Keratinocyte (primary cell): ENCODE data around the gene PIBF1. TPM values are rescaled to one million over a fixed set of nuclear protein-coding genes. Genes with fewer than 3 reads are reported as not detected.

Experiments
- DNase-seq: peaks from one replicate; pipeline ENCODE4 v3.0.0-alpha.2; 2011; ENCODE audit warnings: low read depth, missing footprints, low spot score
- FAIRE-seq: peaks from 2 replicates; lab custom pipeline; 2011; peaks lifted over from hg19 to GRCh38; lab: Jason Lieb, UNC
- H2AFZ ChIP-seq: 2 replicates; pipeline ENCODE4 v1.6.0; 2012; ENCODE audit warnings: low read length, control low read depth, inconsistent platforms; ENCODE audit not compliant: control insufficient read depth
- H3K27ac ChIP-seq: 2 replicates; pipeline ENCODE4 v1.5.1; 2011; ENCODE audit warnings: low read length; ENCODE audit not compliant: control insufficient read depth, insufficient read depth
- H3K27me3 ChIP-seq: 3 replicates; pipeline ENCODE4 v1.6.0; 2011; ENCODE audit warnings: low read length; ENCODE audit not compliant: control insufficient read depth, insufficient read depth; ENCODE audit errors: extremely low read depth
- H3K36me3 ChIP-seq, 2 experiments: 2 replicates in 1 of 2; 3 replicates in 1 of 2; pipeline ENCODE4 v1.5.1; 2011; ENCODE audit warnings: low read length in 2 of 2, mild to moderate bottlenecking in 1 of 2; ENCODE audit not compliant: control insufficient read depth in 2 of 2, insufficient read depth in 2 of 2; ENCODE audit errors: extremely low read depth in 1 of 2
- H3K4me1 ChIP-seq: 3 replicates; pipeline ENCODE4 v1.5.1; 2011; ENCODE audit warnings: low read length; ENCODE audit not compliant: control insufficient read depth, insufficient read depth; ENCODE audit errors: extremely low read depth
- H3K4me2 ChIP-seq: 3 replicates; pipeline ENCODE4 v1.6.0; 2011; ENCODE audit warnings: low read depth, low read length; ENCODE audit not compliant: control insufficient read depth, insufficient read depth; ENCODE audit errors: extremely low read depth
- H3K4me3 ChIP-seq, 3 experiments: fragments of 200-600 bp in 1 of 3; sonication (generic) in 1 of 3; 2 replicates in 2 of 3; 3 replicates in 1 of 3; pipeline ENCODE4 v1.5.1; 2011 to 2016; ENCODE audit warnings: low read length in 3 of 3, mild to moderate bottlenecking in 3 of 3, control low read depth in 2 of 3, inconsistent platforms in 1 of 3, low read depth in 1 of 3, mixed read lengths in 1 of 3, mixed run types in 1 of 3, moderate library complexity in 1 of 3; ENCODE audit not compliant: control insufficient read depth in 2 of 3, insufficient read depth in 2 of 3; ENCODE audit errors: extremely low read depth in 1 of 3
- H3K79me2 ChIP-seq: 2 replicates; pipeline ENCODE4 v1.6.0; 2012; ENCODE audit warnings: low read length; ENCODE audit not compliant: control insufficient read depth, insufficient read depth
- H3K9ac ChIP-seq: 3 replicates; pipeline ENCODE4 v1.6.0; 2011; ENCODE audit warnings: low read length; ENCODE audit not compliant: control insufficient read depth, insufficient read depth; ENCODE audit errors: extremely low read depth
- H3K9me1 ChIP-seq: 3 replicates; pipeline ENCODE4 v1.6.0; 2011; ENCODE audit warnings: low read length; ENCODE audit not compliant: control insufficient read depth, insufficient read depth; ENCODE audit errors: extremely low read depth
- H3K9me3 ChIP-seq: 2 replicates; pipeline ENCODE4 v1.5.1; 2012; ENCODE audit warnings: low read depth, low read length; ENCODE audit not compliant: control insufficient read depth
- H4K20me1 ChIP-seq: 3 replicates; pipeline ENCODE4 v1.6.0; 2011; ENCODE audit warnings: low read length; ENCODE audit not compliant: control insufficient read depth, insufficient read depth; ENCODE audit errors: extremely low read depth
- CTCF ChIP-seq, 3 experiments: IDR thresholded peaks in 1 of 3; conservative IDR thresholded peaks in 1 of 3; optimal IDR thresholded peaks in 1 of 3; 2 replicates in 2 of 3; 3 replicates in 1 of 3; pipeline versions ENCODE3 to v1.5.1; 2011; ENCODE audit warnings: low read length in 3 of 3, mild to moderate bottlenecking in 3 of 3, moderate library complexity in 2 of 3, control low read depth in 1 of 3, inconsistent platforms in 1 of 3; ENCODE audit not compliant: insufficient read depth in 2 of 3; ENCODE audit errors: extremely low read depth in 1 of 3
- EZH2 ChIP-seq: IDR thresholded peaks from one replicate; pipeline ENCODE4 v1.6.1; 2012; ENCODE audit warnings: inconsistent platforms, mild to moderate bottlenecking, low read length, moderate library complexity
- dilution Hi-C: fragments of 300-500 bp; cut with MboI; formaldehyde crosslinking; loops from one replicate; pipeline ENCODE4 v1.7.0; 2020; ENCODE audit warnings: low sequenced_read_pairs; ENCODE audit not compliant: extremely low pct_ligation_motif_present
- polyA plus RNA-seq, 5 experiments: library from polyadenylated mRNA; depleted of rRNA in 3 of 5; stranded (reverse) in 3 of 5; stranded (forward) in 1 of 5; unstranded in 1 of 5; fragments of >200 nt; gene quantifications; 1 replicate in 1 of 5; 2 replicates in 3 of 5; 3 replicates in 1 of 5; pipeline versions ENCODE4 v1.2.1 to v1.2.3, GENCODE V29; 2011 to 2012; ENCODE audit warnings: missing spikeins in 2 of 5, low read depth in 1 of 5, low replicate concordance in 1 of 5
- small RNA-seq, 3 experiments: library from RNA; depleted of rRNA; stranded (forward); fragments of <200 nt; gene quantifications; one replicate each; pipeline ENCODE3, GENCODE V24; 2012; ENCODE audit warnings: low read depth in 3 of 3, low replicate concordance in 1 of 3; ENCODE audit not compliant: insufficient read length in 3 of 3

The PIBF1 gene
- polyA plus RNA-seq, 1 donor (not counting 4 experiments of a cell fraction or from before 2014, with no cell fraction given): 9.1 TPM

- H2AFZ ChIP-seq: no peak overlapping the region
- H4K20me1 ChIP-seq: peaks cover 7% of the 10 kb centered on the region
- peaks cover 98% of the 10 kb centered on the region for H3K79me2 ChIP-seq
- no peaks in the 10 kb centered on the region for H3K9me1 ChIP-seq
- H3K27me3 ChIP-seq: no peaks in the 10 kb centered on the region
- TF ChIP-seq EZH2 (no peak), CTCF (optimal IDR thresholded peaks at IDR 0.05 in 1 of 3, IDR thresholded peaks at IDR 0.05 in 1 of 3, conservative IDR thresholded peaks at IDR 0.05 in 1 of 3; ENCODE audit: extremely low read depth in 1 of 3, insufficient read depth in 2 of 3, low read length in 3 of 3) (no peak)
- DNase-seq (no peak), FAIRE-seq (peak; percentile 79)
- H3K4me1 ChIP-seq: peaks cover 75% of the 10 kb centered on the region
- H3K4me3 ChIP-seq: peak overlapping the region in 2 of 3 experiments; percentile 14 to 46
- H3K9ac ChIP-seq: peak overlapping the region; percentile 96
- no peaks in the 10 kb centered on the region for H3K9me3 ChIP-seq
- dilution Hi-C loops: no loop called here
- peak overlapping the region; percentile 97 for H3K27ac ChIP-seq
- H3K4me2 ChIP-seq: peak overlapping the region; percentile 83
- H3K36me3 ChIP-seq: peaks cover 8 to 38% of the 10 kb centered on the region in 2 experiments
Measured at GRCh38 chr13:73065665-73066340, 283.9 kb downstream of the PIBF1 start.

Small RNAs within 50 kb of the gene (small RNA-seq; reads per million reads assigned to genes)
- 0 reads per million in 3 experiments for gene RNU6-79P

Other genes starting within 250 kb of the PIBF1 start
- 4.6 to 13.7 TPM (median 7.6 TPM) in 3 replicates for gene MZT1, start 54.5 kb upstream of the PIBF1 start, polyA plus RNA-seq
- gene BORA, start 54.2 kb upstream of the PIBF1 start, polyA plus RNA-seq: 2.9 to 8.3 TPM (median 3.4 TPM) in 3 replicates
- 25.0 to 44.7 TPM (median 31.2 TPM) in 3 replicates for gene DIS3, start 233 bp upstream of the PIBF1 start, polyA plus RNA-seq